Trophoblast cell (in vitro differentiated cells and primary cell): ENCODE data around the gene ZNF414.

Experiments
- DNase-seq, 2 donors: peaks; one replicate each; pipeline ENCODE4 v3.0.0-alpha.2; 2016
- H2AFZ ChIP-seq: 2 replicates; pipeline ENCODE4 v1.6.1; 2013; ENCODE audit warnings: low read length, moderate library complexity, mild to moderate bottlenecking; ENCODE audit not compliant: insufficient read depth, poor library complexity
- H2AK5ac ChIP-seq: 2 replicates; pipeline ENCODE4 v1.6.1; 2013; ENCODE audit warnings: mild to moderate bottlenecking, low read length
- H2BK120ac ChIP-seq: 2 replicates; pipeline ENCODE4 v1.6.1; 2013; ENCODE audit warnings: low read length, mild to moderate bottlenecking, moderate library complexity; ENCODE audit not compliant: insufficient read depth, poor library complexity
- H2BK12ac ChIP-seq: 2 replicates; pipeline ENCODE4 v1.6.1; 2013; ENCODE audit warnings: mild to moderate bottlenecking, low read length, moderate library complexity
- H2BK5ac ChIP-seq: 2 replicates; pipeline ENCODE4 v1.6.1; 2013; ENCODE audit warnings: low read length, low read depth, moderate library complexity, mild to moderate bottlenecking; ENCODE audit not compliant: poor library complexity
- H3K14ac ChIP-seq: 2 replicates; pipeline ENCODE4 v1.6.1; 2013; ENCODE audit warnings: mild to moderate bottlenecking, low read length
- H3K18ac ChIP-seq: 2 replicates; pipeline ENCODE4 v1.6.1; 2013; ENCODE audit warnings: mild to moderate bottlenecking, low read length
- H3K23ac ChIP-seq: 2 replicates; pipeline ENCODE4 v1.6.1; 2013; ENCODE audit warnings: low read length
- H3K27ac ChIP-seq: 2 replicates; pipeline ENCODE4 v1.5.1; 2013; ENCODE audit warnings: low read depth, mild to moderate bottlenecking, inconsistent platforms, low read length, moderate library complexity
- H3K27me3 ChIP-seq: 2 replicates; pipeline ENCODE4 v1.6.1; 2013; ENCODE audit warnings: inconsistent platforms, mild to moderate bottlenecking, low read length, moderate library complexity; ENCODE audit not compliant: insufficient read depth
- H3K36me3 ChIP-seq, 2 experiments: 1 replicate in 1 of 2; 2 replicates in 1 of 2; pipeline ENCODE4 v1.6.1; 2013; ENCODE audit warnings: low read length in 2 of 2, mild to moderate bottlenecking in 2 of 2, moderate library complexity in 1 of 2; ENCODE audit not compliant: insufficient read depth in 2 of 2, control insufficient read depth in 1 of 2
- H3K4ac ChIP-seq: 2 replicates; pipeline ENCODE4 v1.6.1; 2013; ENCODE audit warnings: low read depth, mild to moderate bottlenecking, low read length, moderate library complexity
- H3K4me1 ChIP-seq, 2 experiments: 1 replicate in 1 of 2; 2 replicates in 1 of 2; pipeline ENCODE4 v1.6.1; 2013; ENCODE audit warnings: low read length in 2 of 2, mild to moderate bottlenecking in 2 of 2, moderate library complexity in 1 of 2; ENCODE audit not compliant: insufficient read depth in 2 of 2, control insufficient read depth in 1 of 2
- H3K4me2 ChIP-seq: 2 replicates; pipeline ENCODE4 v1.6.1; 2013; ENCODE audit warnings: inconsistent platforms, mild to moderate bottlenecking, low read length, moderate library complexity
- H3K4me3 ChIP-seq: 2 replicates; pipeline ENCODE4 v1.5.1; 2013; ENCODE audit warnings: mild to moderate bottlenecking, low read depth, low read length, inconsistent platforms
- H3K79me1 ChIP-seq: one replicate; pipeline ENCODE4 v1.6.1; 2013; ENCODE audit warnings: low read length
- H3K79me2 ChIP-seq: 2 replicates; pipeline ENCODE4 v1.6.1; 2013; ENCODE audit warnings: low read length, mild to moderate bottlenecking; ENCODE audit not compliant: control insufficient read depth, insufficient read depth, poor library complexity
- H3K9ac ChIP-seq: 2 replicates; pipeline ENCODE4 v1.6.1; 2013; ENCODE audit warnings: mild to moderate bottlenecking, low read length
- H3K9me3 ChIP-seq: 2 replicates; pipeline ENCODE4 v1.6.1; 2013; ENCODE audit warnings: low read depth, mild to moderate bottlenecking, control low read depth, inconsistent platforms, low read length; ENCODE audit not compliant: insufficient read depth
- H4K12ac ChIP-seq: 2 replicates; pipeline ENCODE4 v1.6.1; 2013; ENCODE audit warnings: low read depth, mild to moderate bottlenecking, low read length, moderate library complexity
- H4K8ac ChIP-seq: 2 replicates; pipeline ENCODE4 v1.6.1; 2013; ENCODE audit warnings: low read depth, mild to moderate bottlenecking, low read length, moderate library complexity
- H4K91ac ChIP-seq: one replicate; pipeline ENCODE4 v1.6.1; 2013; ENCODE audit warnings: low read depth, mild to moderate bottlenecking, low read length, moderate library complexity
- WGBS: extraction: QIAGEN DNeasy Blood & Tissue Kit; methylation state at CpG from one replicate; pipeline ENCODE4 v1.1.7; 2013; ENCODE audit warnings: missing lambda C conversion rate; ENCODE audit not compliant: insufficient read length, insufficient coverage; ENCODE audit errors: extremely low coverage; 5-methylcytosine and 5-hydroxymethylcytosine counted together

ZNF414 gene

DNA sequence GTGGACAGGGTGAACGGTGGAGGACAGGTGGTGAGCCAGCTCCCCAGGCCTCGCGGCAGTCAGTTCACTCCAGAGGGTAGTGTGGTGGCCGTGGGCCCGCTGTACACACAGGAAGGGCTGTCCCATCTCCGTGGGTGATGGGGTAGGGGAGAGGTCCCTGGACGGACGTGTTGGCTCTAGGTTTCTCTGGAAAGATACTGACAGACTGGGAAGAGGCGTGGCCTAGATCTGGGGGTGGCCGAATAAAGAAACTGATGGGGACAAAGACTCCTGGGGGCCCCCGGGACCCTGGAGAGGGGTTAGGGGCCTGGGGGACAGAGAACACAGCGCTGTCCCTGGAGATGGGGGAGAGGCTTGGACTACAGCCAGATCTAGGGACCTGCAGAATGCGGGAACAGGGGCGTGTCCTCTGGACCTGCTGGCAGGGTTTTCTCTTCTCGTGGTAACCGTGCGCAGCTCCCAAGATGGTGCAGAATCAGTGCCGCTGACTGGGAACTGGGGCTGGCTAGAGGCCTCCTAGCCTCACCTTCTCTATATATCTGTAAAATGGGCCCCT, 7.5 kb downstream of the ZNF414 start:
- Histone ChIP-seq H3K4me2 (peak overlapping the region; percentile 90), H3K79me2 (peaks cover 3% of the 10 kb centered on the region), H2BK12ac (no peak overlapping the region), H3K4ac (no peak overlapping the region), H4K91ac (no peak overlapping the region), H3K9ac (no peak overlapping the region), H3K4me1 (peaks cover 2 to 3% of the 10 kb centered on the region in 2 experiments), H3K4me3 (no peak overlapping the region), H3K27ac (no peak overlapping the region), H2AFZ (peak overlapping the region; percentile 83), H3K79me1 (no peaks in the 10 kb centered on the region), H2AK5ac (no peak overlapping the region), H3K18ac (no peak overlapping the region), H3K14ac (no peak overlapping the region), H2BK120ac (no peak overlapping the region), H4K12ac (peak overlapping the region; percentile 64), H3K36me3 (peaks cover 9 to 10% of the 10 kb centered on the region in 2 experiments), H2BK5ac (no peak overlapping the region), H3K27me3 (no peaks in the 10 kb centered on the region), H3K9me3 (no peaks in the 10 kb centered on the region), H3K23ac (no peak overlapping the region), H4K8ac (peak overlapping the region; percentile 43)
- DNase-seq: peak; percentile 24 to 66
- WGBS: no CpG with 5 or more reads among the region's 18 CpGs

DNA sequence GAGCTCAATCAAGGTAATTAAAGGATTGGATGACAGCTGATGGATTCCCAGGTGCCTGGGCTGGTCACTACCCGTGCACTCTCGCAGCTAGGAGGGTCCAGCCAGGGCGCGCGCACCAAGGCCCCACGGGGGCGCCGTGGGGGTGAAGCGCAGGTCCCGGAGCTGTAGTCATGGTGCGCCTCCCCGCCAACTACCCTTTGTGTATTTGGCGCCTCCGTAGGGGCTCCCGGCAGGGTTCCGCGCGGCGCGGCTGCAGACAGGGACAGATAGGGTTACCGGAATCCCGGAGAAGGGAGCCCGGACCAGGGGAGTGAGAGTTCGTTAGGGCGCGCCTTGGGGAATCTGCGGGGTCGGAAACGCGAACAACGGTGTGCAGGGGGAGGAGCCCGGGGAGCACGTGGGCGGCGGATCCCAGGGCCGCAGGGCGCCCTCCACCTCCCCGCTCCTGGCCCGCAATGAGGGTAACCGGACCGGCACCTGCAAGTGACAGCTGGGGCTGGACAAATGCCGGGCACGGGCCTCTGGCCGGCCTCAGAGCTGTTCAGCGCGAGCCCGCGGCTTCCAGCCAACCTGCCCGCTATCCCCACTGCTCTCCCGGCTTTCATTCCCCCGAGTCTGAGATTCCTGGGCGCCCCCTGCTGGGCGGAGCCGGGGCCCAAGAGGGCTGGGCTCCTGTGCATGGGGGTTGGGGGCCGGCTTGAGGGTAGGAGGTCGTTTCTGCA, 8.1 kb downstream of the ZNF414 start:
- Histone ChIP-seq H3K23ac (no peak overlapping the region), H3K4me2 (peak overlapping the region; percentile 90), H3K18ac (no peak overlapping the region), H3K36me3 (peaks cover 2 to 3% of the 10 kb centered on the region in 2 experiments), H3K27ac (no peak overlapping the region), H4K8ac (peak overlapping the region; percentile 43), H2BK12ac (no peak overlapping the region), H3K9ac (no peak overlapping the region), H2AFZ (peak overlapping the region; percentile 86), H2AK5ac (no peak overlapping the region), H3K4me1 (peaks cover 2 to 3% of the 10 kb centered on the region in 2 experiments), H3K4me3 (peak overlapping the region; percentile 67), H3K4ac (no peak overlapping the region), H2BK120ac (no peak overlapping the region), H3K79me1 (no peaks in the 10 kb centered on the region), H2BK5ac (no peak overlapping the region), H3K27me3 (no peaks in the 10 kb centered on the region), H4K12ac (peak overlapping the region; percentile 16), H3K14ac (no peak overlapping the region), H3K79me2 (peaks cover 3% of the 10 kb centered on the region), H3K9me3 (no peaks in the 10 kb centered on the region), H4K91ac (no peak overlapping the region)
- DNase-seq: peak; percentile 69 to 72
- WGBS: no CpG with 5 or more reads among the region's 56 CpGs

DNA sequence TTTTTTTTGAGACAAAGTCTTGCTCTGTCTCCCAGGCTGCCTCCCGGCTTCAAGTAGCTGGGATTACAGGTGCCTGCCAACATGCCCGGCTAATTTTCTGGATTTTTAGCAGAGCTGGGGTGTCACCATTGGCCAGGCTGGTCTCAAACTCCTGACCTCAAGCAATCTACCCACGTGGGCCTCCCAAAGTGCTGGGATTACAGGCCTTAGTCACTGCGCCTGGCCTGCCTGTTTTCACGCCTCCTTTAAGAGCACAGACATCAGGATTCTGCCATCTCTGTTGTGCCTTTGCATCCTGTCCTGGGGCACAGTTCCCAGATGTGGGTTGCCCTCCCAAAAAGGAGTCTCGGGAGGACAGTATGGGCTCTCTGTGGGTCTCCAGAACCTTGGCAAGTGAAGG, 9.0 kb downstream of the ZNF414 start:
- Histone ChIP-seq H2BK5ac (no peak overlapping the region), H2BK12ac (no peak overlapping the region), H3K79me1 (no peaks in the 10 kb centered on the region), H3K14ac (no peak overlapping the region), H3K36me3 (no peaks in the 10 kb centered on the region), H3K79me2 (peaks cover 3% of the 10 kb centered on the region), H3K4me1 (peaks cover 2 to 3% of the 10 kb centered on the region in 2 experiments), H3K4me2 (no peak overlapping the region), H2BK120ac (no peak overlapping the region), H3K9ac (no peak overlapping the region), H3K27me3 (no peaks in the 10 kb centered on the region), H3K18ac (no peak overlapping the region), H4K91ac (no peak overlapping the region), H2AFZ (no peak overlapping the region), H3K27ac (no peak overlapping the region), H2AK5ac (no peak overlapping the region), H3K4me3 (no peak overlapping the region), H4K12ac (no peak overlapping the region), H3K23ac (no peak overlapping the region), H4K8ac (no peak overlapping the region), H3K9me3 (no peaks in the 10 kb centered on the region), H3K4ac (no peak overlapping the region)
- no CpG with 5 or more reads among the region's 6 CpGs for WGBS
- no peak for DNase-seq

DNA sequence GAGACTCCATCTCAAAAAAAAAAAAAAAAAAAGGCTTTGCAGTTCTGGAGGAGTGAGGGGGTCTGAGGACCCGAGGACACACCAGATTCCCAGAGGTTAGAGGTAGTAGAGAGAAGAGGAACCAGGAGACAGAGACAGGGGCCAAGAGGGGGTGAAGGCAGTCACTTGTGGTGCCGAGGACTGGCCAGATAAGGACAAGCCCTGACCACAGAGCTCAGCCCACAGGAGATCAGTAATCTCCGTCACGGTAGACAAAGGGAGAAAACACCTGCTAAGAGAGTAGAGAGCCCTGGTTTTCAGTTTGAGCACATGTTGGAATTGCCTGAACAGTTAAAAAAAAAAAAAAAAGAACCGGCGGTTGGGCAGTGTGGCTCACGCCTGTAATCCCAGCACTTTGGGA, 9.8 kb downstream of the ZNF414 start:
- no peak overlapping the region for H4K91ac ChIP-seq
- no peak overlapping the region for H3K18ac ChIP-seq
- H3K9me3 ChIP-seq: no peaks in the 10 kb centered on the region
- no peak for DNase-seq
- no peak overlapping the region for H3K9ac ChIP-seq
- H3K14ac ChIP-seq: no peak overlapping the region
- no peak overlapping the region for H3K23ac ChIP-seq
- H4K8ac ChIP-seq: no peak overlapping the region
- H3K79me2 ChIP-seq: peaks cover 3% of the 10 kb centered on the region
- no peak overlapping the region for H2BK5ac ChIP-seq
- no peaks in the 10 kb centered on the region for H3K79me1 ChIP-seq
- no peak overlapping the region for H2BK120ac ChIP-seq
- no peak overlapping the region for H2AFZ ChIP-seq
- H4K12ac ChIP-seq: no peak overlapping the region
- H3K36me3 ChIP-seq: no peaks in the 10 kb centered on the region
- no peak overlapping the region for H3K27ac ChIP-seq
- no peak overlapping the region for H2BK12ac ChIP-seq
- WGBS: no CpG with 5 or more reads among the region's 7 CpGs
- H3K4me2 ChIP-seq: no peak overlapping the region
- H3K4me1 ChIP-seq: peaks cover 2 to 3% of the 10 kb centered on the region in 2 experiments
- no peak overlapping the region for H3K4me3 ChIP-seq
- H3K27me3 ChIP-seq: no peaks in the 10 kb centered on the region
- no peak overlapping the region for H2AK5ac ChIP-seq
- H3K4ac ChIP-seq: no peak overlapping the region
